Panc1 (cell line): ENCODE data around the gene CALB2. TPM values are rescaled to one million over a fixed set of nuclear protein-coding genes. Genes with fewer than 3 reads are reported as not detected.

ENCODE experiments used
- ATAC-seq: fragments of 200-7000 bp; cut with Tn5 transposase; 2 replicates; pipeline ENCODE4 v1.9.1; 2020; ENCODE audit warnings: mild to moderate bottlenecking, moderate library complexity
- BruUV-seq: library from RNA; stranded (reverse); fragments of 400-500 nt; replicated peaks from 2 replicates; lab custom pipeline; 2021; lab: Mats Ljungman, UMichigan
- CTCF ChIA-PET: fragments of 300-600 bp; sonication (Branson Sonifier 250); formaldehyde crosslinking; loops from one replicate; lab custom pipeline; 2022; ENCODE audit warnings: antibody characterized with exemption; lab: Charles Lee
- POLR2A ChIA-PET: fragments of 300-600 bp; sonication (Branson Sonifier 250); formaldehyde crosslinking; loops from one replicate; lab custom pipeline; 2022; ENCODE audit warnings: antibody characterized with exemption; lab: Charles Lee
- DNase-seq: peaks from one replicate; pipeline ENCODE4 v3.0.0-alpha.2; 2010; ENCODE audit warnings: low read depth, low spot score
- H3K27ac ChIP-seq: 2 replicates; pipeline ENCODE4 v1.5.1; 2011; ENCODE audit warnings: mild to moderate bottlenecking, low read length, inconsistent platforms
- H3K27me3 ChIP-seq: fragments of 200-500 bp; sonication (Bioruptor generic); 2 replicates; pipeline ENCODE4 v1.6.0; 2014; ENCODE audit warnings: low read length, inconsistent platforms; ENCODE audit not compliant: control insufficient read depth, insufficient read depth
- H3K36me3 ChIP-seq: fragments of 200-500 bp; sonication (Bioruptor generic); 2 replicates; pipeline ENCODE4 v1.5.1; 2014; ENCODE audit warnings: inconsistent platforms, mild to moderate bottlenecking, low read length, moderate library complexity; ENCODE audit not compliant: control insufficient read depth, insufficient read depth
- H3K4me1 ChIP-seq: 2 replicates; pipeline ENCODE4 v1.5.1; 2011; ENCODE audit warnings: inconsistent platforms, mild to moderate bottlenecking, low read length, moderate library complexity; ENCODE audit not compliant: control insufficient read depth, insufficient read depth
- H3K4me3 ChIP-seq, 2 experiments: 2 replicates each; pipeline ENCODE4 v1.5.1; 2011 to 2012; ENCODE audit warnings: low read depth in 2 of 2, low read length in 2 of 2, mild to moderate bottlenecking in 2 of 2, inconsistent platforms in 1 of 2, moderate library complexity in 1 of 2
- H3K9me3 ChIP-seq: fragments of 200-500 bp; sonication (Bioruptor generic); 2 replicates; pipeline ENCODE4 v1.5.1; 2014; ENCODE audit warnings: low read depth, mild to moderate bottlenecking, inconsistent platforms, low read length, moderate library complexity; ENCODE audit not compliant: control insufficient read depth, insufficient read depth
- POLR2AphosphoS5 ChIP-seq: IDR thresholded peaks from 2 replicates; pipeline ENCODE4 v1.6.1; 2012; ENCODE audit warnings: mild to moderate bottlenecking, low read depth, low read length, moderate library complexity
- SIN3A ChIP-seq: IDR thresholded peaks from 2 replicates; pipeline ENCODE4 v1.6.1; 2012; ENCODE audit warnings: low read depth, mild to moderate bottlenecking, low read length, moderate library complexity, borderline replicate concordance; ENCODE audit not compliant: insufficient read depth
- TCF7L2 ChIP-seq: IDR thresholded peaks from 2 replicates; pipeline ENCODE4 v1.6.1; 2011; ENCODE audit warnings: mild to moderate bottlenecking, low read depth, low read length, inconsistent platforms
- in situ Hi-C: cut with HindIII; loops from 2 replicates; pipeline ENCODE4 v1.10.0; 2016; ENCODE audit warnings: low sequenced_read_pairs, low pct_unique_long_range_greater_than_20kb
- intact Hi-C: fragments of 100-400 bp; cut with micrococcal nuclease; formaldehyde crosslinking; loops from one replicate; pipeline ENCODE4 v1.10.0; 2022; ENCODE audit not compliant: unreplicated experiment
- total RNA-seq: library from RNA; stranded (reverse); gene quantifications from one replicate; pipeline ENCODE4 v1.2.1, GENCODE V29; 2021; ENCODE audit not compliant: unreplicated experiment
- TF ChIP-seq, protein P1 (sequence below): fragments of 450-650 bp; IDR thresholded peaks from 2 replicates; pipeline ENCODE4 v1.5.1; 2017; ENCODE audit warnings: mild to moderate bottlenecking
- TF ChIP-seq, protein P2 (sequence below), 2 experiments: IDR thresholded peaks; 2 replicates each; pipeline ENCODE4 v1.6.1; 2011 to 2012; ENCODE audit warnings: low read depth in 2 of 2, control low read depth in 1 of 2, low read length in 1 of 2, mild to moderate bottlenecking in 1 of 2, moderate library complexity in 1 of 2; ENCODE audit not compliant: insufficient read depth in 1 of 2

CALB2 gene
- total RNA-seq, 1 experiment from 2014 or later, result 0.59 TPM

DNA sequence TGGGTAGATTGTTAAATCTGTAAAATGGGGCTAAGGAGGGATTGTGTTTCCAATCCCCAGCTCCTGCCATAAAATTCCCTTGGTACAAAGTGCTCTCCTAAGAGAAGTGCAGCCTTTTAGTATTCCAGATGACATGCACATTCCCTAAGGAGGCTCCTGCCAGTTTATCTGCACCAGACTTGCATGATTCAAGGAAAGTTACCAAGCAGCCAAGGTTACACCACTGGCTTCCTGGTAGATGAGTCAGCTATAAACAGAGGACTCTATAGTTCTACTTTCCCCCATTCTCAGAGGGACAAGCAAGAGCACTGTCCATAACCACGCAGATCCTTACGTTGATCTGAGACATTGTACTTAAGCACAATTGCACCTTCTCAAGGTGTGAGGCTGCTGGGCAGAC, 1.9 kb downstream of the CALB2 start:
- peak; percentile 77 for ATAC-seq
- in situ Hi-C loops, result no loop called here
- BruUV-seq, result no TSS peak
- DNase-seq, result no peak
- TF ChIP-seq TCF7L2, result no peak
- TF ChIP-seq, protein P1, sequence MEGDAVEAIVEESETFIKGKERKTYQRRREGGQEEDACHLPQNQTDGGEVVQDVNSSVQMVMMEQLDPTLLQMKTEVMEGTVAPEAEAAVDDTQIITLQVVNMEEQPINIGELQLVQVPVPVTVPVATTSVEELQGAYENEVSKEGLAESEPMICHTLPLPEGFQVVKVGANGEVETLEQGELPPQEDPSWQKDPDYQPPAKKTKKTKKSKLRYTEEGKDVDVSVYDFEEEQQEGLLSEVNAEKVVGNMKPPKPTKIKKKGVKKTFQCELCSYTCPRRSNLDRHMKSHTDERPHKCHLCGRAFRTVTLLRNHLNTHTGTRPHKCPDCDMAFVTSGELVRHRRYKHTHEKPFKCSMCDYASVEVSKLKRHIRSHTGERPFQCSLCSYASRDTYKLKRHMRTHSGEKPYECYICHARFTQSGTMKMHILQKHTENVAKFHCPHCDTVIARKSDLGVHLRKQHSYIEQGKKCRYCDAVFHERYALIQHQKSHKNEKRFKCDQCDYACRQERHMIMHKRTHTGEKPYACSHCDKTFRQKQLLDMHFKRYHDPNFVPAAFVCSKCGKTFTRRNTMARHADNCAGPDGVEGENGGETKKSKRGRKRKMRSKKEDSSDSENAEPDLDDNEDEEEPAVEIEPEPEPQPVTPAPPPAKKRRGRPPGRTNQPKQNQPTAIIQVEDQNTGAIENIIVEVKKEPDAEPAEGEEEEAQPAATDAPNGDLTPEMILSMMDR, result no peak
- TF ChIP-seq, protein P2, sequence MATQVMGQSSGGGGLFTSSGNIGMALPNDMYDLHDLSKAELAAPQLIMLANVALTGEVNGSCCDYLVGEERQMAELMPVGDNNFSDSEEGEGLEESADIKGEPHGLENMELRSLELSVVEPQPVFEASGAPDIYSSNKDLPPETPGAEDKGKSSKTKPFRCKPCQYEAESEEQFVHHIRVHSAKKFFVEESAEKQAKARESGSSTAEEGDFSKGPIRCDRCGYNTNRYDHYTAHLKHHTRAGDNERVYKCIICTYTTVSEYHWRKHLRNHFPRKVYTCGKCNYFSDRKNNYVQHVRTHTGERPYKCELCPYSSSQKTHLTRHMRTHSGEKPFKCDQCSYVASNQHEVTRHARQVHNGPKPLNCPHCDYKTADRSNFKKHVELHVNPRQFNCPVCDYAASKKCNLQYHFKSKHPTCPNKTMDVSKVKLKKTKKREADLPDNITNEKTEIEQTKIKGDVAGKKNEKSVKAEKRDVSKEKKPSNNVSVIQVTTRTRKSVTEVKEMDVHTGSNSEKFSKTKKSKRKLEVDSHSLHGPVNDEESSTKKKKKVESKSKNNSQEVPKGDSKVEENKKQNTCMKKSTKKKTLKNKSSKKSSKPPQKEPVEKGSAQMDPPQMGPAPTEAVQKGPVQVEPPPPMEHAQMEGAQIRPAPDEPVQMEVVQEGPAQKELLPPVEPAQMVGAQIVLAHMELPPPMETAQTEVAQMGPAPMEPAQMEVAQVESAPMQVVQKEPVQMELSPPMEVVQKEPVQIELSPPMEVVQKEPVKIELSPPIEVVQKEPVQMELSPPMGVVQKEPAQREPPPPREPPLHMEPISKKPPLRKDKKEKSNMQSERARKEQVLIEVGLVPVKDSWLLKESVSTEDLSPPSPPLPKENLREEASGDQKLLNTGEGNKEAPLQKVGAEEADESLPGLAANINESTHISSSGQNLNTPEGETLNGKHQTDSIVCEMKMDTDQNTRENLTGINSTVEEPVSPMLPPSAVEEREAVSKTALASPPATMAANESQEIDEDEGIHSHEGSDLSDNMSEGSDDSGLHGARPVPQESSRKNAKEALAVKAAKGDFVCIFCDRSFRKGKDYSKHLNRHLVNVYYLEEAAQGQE (IDR thresholded peaks at IDR 0.05; ENCODE audit: insufficient read depth in 1 of 2, low read depth in 2 of 2, low read length in 1 of 2), result no peak
- TF ChIP-seq POLR2AphosphoS5, result no peak
- TF ChIP-seq SIN3A, result no peak
- H3K4me1 ChIP-seq, result no peaks in the 10 kb centered on the region; the same call in 1 of the 2 replicates
- H3K27me3 ChIP-seq, result no peaks in the 10 kb centered on the region
- no peak overlapping the region for H3K27ac ChIP-seq
- POLR2A ChIA-PET, result no interaction called here
- no peak overlapping the region for H3K4me3 ChIP-seq
- CTCF ChIA-PET, result no interaction called here
- no peaks in the 10 kb centered on the region for H3K9me3 ChIP-seq
- H3K36me3 ChIP-seq, result no peaks in the 10 kb centered on the region
- intact Hi-C loops, result no loop called here

DNA sequence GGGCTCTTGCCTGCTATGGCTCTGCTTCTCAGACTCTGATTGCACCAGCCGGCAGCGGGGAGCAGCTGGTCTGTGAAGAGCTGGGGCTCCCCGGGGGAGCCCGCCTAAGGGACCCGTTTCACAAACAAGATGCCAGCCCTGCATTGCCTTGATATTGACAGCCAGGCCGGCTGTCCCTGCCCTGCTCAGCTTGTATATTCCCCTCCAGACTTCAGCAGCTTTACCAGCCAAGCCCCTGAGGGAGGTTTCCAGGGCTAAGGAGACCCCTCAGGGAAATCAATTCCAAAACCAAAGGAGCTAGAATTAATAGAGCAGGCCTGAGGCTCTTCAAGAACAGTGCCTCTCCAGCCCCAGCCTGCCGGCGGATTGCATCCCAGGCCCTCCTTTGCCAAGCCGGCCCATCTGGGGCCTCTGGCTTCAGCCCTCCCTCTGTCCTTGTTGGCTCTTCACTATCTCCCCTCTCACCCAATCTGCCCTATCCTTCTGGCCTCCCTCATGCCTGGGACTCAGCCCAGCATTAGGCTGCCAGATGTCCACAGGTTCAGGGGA, 5.7 kb downstream of the CALB2 start:
- Histone ChIP-seq H3K4me1 (no peaks in the 10 kb centered on the region), H3K9me3 (no peaks in the 10 kb centered on the region), H3K36me3 (no peaks in the 10 kb centered on the region), H3K27me3 (no peaks in the 10 kb centered on the region), H3K27ac (no peak overlapping the region), H3K4me3 (no peak overlapping the region)
- POLR2A ChIA-PET, result no interaction called here
- CTCF ChIA-PET, result no interaction called here
- no peak for DNase-seq
- intact Hi-C loops (no loop called here), in situ Hi-C loops (no loop called here)
- TF ChIP-seq SIN3A (no peak), POLR2AphosphoS5 (no peak), TCF7L2 (no peak)
- TF ChIP-seq, protein P2 (IDR thresholded peaks at IDR 0.05; ENCODE audit: insufficient read depth in 1 of 2, low read depth in 2 of 2, low read length in 1 of 2), result no peak
- TF ChIP-seq, protein P1, result no peak
- no TSS peak for BruUV-seq
- ATAC-seq, result no peak
